Ishikawa (cell line): ENCODE results near the gene ASB9.

Source experiments
- CEBPB ChIP-seq: IDR thresholded peaks from 2 replicates; pipeline ENCODE4 v1.6.1; 2012
- CREB1 ChIP-seq: IDR thresholded peaks from 2 replicates; pipeline ENCODE4 v1.6.1; 2012; ENCODE audit warnings: low read depth
- EGR1 ChIP-seq: IDR thresholded peaks from 2 replicates; pipeline ENCODE4 v1.6.1; 2012
- EP300 ChIP-seq: IDR thresholded peaks from 2 replicates; pipeline ENCODE4 v1.6.1; 2012; ENCODE audit warnings: borderline replicate concordance
- FOXM1 ChIP-seq: IDR thresholded peaks from 2 replicates; pipeline ENCODE4 v1.6.1; 2012; ENCODE audit warnings: low read depth, borderline replicate concordance
- NFIC ChIP-seq: IDR thresholded peaks from 2 replicates; pipeline ENCODE4 v1.6.1; 2012
- RAD21 ChIP-seq: IDR thresholded peaks from 2 replicates; pipeline ENCODE4 v1.6.1; 2012; ENCODE audit warnings: low read depth
- TAF1 ChIP-seq: IDR thresholded peaks from 2 replicates; pipeline ENCODE4 v1.6.1; 2012; ENCODE audit warnings: low read depth, mild to moderate bottlenecking
- TCF12 ChIP-seq: IDR thresholded peaks from 2 replicates; pipeline ENCODE4 v1.6.1; 2012; ENCODE audit warnings: low read depth
- TEAD4 ChIP-seq: IDR thresholded peaks from 2 replicates; pipeline ENCODE4 v1.6.1; 2012
- YY1 ChIP-seq: IDR thresholded peaks from 2 replicates; pipeline ENCODE4 v1.6.1; 2012; ENCODE audit warnings: low read depth
- ZBTB7A ChIP-seq: IDR thresholded peaks from 2 replicates; pipeline ENCODE4 v1.6.1; 2012; ENCODE audit warnings: low read depth
- TF ChIP-seq, protein P1 (sequence below): IDR thresholded peaks from 2 replicates; pipeline ENCODE4 v1.6.1; 2012
- TF ChIP-seq, protein P2 (sequence below): IDR thresholded peaks from 2 replicates; pipeline ENCODE4 v1.6.1; 2012
- TF ChIP-seq, protein P3 (sequence below): IDR thresholded peaks from 2 replicates; pipeline ENCODE4 v1.6.1; 2012; ENCODE audit warnings: low read depth, mild to moderate bottlenecking

Gene ASB9

DNA sequence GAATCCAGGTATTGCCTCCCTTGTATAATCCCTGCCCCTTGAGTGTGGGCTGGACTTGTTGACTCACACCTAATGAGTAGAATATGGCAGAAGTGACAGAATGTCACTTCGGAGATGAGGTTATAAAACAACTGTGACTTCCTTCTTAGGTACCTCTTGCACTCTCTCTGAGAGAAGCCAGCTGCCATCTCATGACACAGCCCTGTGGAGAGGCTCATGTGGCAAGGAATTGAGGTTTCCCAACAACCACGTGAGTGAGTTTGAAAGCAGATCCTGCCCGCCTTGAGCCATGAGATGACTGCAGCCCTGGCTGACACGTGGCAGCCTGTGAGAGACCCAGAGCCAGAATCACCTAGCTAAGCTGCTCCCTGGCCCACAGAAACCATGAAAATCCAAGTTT lies 32.0 kb upstream of the ASB9 start:
- no peak for TF ChIP-seq TCF12
- TF ChIP-seq, protein P1, sequence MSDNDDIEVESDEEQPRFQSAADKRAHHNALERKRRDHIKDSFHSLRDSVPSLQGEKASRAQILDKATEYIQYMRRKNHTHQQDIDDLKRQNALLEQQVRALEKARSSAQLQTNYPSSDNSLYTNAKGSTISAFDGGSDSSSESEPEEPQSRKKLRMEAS, result no peak
- TF ChIP-seq RAD21, result no peak
- no peak for TF ChIP-seq EP300
- TF ChIP-seq FOXM1, result no peak
- TF ChIP-seq CREB1, result no peak
- TF ChIP-seq, protein P2, sequence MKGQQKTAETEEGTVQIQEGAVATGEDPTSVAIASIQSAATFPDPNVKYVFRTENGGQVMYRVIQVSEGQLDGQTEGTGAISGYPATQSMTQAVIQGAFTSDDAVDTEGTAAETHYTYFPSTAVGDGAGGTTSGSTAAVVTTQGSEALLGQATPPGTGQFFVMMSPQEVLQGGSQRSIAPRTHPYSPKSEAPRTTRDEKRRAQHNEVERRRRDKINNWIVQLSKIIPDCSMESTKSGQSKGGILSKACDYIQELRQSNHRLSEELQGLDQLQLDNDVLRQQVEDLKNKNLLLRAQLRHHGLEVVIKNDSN, result no peak
- TF ChIP-seq CEBPB, result no peak
- no peak for TF ChIP-seq EGR1

DNA sequence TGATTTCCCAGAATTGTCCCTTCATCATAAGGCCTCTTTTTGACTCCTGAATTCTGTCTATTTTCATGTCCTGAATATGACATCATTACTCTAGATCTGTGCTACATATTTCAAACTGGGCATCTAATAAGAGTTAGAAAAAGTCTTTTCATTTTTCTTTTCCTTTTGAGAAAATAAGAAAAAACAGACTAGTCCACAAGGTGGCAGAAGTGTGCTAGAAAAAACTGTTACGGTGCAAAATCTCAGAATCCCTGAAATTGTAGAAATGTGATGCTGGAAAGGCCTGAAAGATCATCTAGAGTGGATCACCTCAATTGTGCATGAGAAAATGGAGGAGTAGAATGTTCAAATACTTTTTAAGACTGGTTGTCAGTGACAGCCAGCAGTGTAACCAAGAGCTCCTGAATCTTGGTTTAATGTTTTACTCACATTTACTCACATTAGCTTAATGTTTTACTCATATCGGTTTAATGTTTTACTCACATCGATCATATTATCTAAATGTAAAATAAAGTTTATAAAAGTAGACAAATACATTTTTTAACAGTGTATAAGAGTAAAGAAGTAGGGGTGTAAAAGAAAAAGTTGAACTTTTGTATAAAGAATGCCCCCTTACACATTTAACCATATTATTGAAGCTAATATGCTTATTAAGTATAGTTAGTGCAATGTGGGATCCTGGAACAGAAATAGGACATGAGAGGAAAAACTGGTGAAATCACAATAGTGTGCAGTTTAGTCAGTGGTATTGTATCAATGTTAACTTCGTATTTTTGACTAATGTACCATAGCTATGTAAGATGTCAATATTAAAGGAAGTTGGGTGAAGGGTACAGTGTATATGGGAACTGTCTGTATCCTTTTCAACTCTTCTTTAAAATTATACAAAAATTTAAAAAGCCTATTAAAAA lies 30.3 kb upstream of the ASB9 start:
- TF ChIP-seq RAD21 (peak; percentile 33; the same call in 1 of the 2 replicates), CREB1 (no peak), ZBTB7A (no peak), YY1 (no peak), FOXM1 (no peak), TAF1 (no peak), EP300 (no peak)

DNA sequence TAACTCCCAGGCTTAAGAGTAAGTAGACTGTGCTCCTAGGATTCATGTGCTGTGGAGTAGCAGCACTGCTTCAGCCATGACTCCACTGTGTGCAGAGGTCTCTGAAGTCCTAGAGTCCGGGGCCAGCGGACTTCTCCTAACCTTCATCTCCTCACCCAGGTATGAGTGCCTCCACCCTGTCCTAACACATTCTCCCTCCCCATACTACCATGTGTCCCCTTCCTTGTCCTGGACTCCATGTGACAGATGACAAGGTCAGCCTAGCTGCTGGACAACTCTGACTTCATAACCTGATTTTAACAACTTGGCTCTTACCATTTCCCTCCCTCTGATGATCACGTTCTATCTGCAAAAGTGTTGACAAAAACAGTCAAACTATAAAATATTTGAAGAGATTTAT lies 28.9 kb upstream of the ASB9 start:
- no peak for TF ChIP-seq TAF1
- no peak for TF ChIP-seq CREB1
- TF ChIP-seq EP300, result no peak
- TF ChIP-seq ZBTB7A, result no peak
- no peak for TF ChIP-seq RAD21

DNA sequence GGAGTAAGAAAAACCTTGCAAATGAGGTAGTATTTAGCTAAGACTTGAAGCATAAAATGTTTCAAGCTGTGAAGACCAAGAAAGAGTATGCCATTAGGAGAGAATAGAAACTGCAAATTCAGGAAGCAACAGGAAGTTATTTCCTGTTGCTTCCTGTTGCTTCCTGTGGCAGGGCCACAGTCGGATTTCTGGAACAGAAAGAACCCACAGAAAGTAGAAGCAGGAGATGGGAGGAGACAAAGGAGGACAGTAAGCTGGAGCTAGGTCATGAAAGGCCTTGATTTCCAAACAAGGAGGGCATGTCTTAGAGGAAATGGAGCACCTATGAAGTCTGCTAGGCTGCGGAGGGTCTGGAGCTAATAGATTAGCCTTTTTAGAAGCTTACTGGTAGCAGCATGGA lies 28.3 kb upstream of the ASB9 start:
- TF ChIP-seq EP300 (no peak), RAD21 (no peak), CREB1 (no peak), NFIC (no peak), TAF1 (no peak), TCF12 (no peak), FOXM1 (no peak), ZBTB7A (no peak), CEBPB (no peak), EGR1 (no peak), TEAD4 (no peak)
- TF ChIP-seq, protein P1, result no peak
- TF ChIP-seq, protein P3, sequence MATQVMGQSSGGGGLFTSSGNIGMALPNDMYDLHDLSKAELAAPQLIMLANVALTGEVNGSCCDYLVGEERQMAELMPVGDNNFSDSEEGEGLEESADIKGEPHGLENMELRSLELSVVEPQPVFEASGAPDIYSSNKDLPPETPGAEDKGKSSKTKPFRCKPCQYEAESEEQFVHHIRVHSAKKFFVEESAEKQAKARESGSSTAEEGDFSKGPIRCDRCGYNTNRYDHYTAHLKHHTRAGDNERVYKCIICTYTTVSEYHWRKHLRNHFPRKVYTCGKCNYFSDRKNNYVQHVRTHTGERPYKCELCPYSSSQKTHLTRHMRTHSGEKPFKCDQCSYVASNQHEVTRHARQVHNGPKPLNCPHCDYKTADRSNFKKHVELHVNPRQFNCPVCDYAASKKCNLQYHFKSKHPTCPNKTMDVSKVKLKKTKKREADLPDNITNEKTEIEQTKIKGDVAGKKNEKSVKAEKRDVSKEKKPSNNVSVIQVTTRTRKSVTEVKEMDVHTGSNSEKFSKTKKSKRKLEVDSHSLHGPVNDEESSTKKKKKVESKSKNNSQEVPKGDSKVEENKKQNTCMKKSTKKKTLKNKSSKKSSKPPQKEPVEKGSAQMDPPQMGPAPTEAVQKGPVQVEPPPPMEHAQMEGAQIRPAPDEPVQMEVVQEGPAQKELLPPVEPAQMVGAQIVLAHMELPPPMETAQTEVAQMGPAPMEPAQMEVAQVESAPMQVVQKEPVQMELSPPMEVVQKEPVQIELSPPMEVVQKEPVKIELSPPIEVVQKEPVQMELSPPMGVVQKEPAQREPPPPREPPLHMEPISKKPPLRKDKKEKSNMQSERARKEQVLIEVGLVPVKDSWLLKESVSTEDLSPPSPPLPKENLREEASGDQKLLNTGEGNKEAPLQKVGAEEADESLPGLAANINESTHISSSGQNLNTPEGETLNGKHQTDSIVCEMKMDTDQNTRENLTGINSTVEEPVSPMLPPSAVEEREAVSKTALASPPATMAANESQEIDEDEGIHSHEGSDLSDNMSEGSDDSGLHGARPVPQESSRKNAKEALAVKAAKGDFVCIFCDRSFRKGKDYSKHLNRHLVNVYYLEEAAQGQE, result no peak

DNA sequence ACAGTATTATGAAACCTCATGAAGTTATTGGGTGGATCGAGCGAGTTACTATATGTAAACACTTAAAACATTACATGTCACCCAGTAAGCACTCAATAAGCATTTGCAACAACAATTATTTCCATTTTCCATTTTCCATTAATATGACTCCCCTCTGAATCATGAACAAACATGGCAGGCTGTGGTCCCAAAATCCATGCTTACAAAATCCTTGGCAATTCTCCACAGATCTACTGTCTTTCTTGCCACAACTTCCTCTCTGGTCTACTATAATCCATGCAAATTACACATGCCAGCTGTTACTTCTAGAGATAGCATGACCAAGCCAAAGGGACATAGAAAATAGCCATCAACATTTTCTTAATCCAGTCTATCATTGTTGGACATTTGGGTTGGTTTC lies 23.6 kb upstream of the ASB9 start:
- TF ChIP-seq, protein P1, result no peak
- TF ChIP-seq FOXM1 (no peak), YY1 (no peak), CREB1 (no peak), EGR1 (no peak), ZBTB7A (no peak), EP300 (no peak), TAF1 (no peak), TCF12 (no peak), TEAD4 (no peak)
- TF ChIP-seq, protein P3, result no peak

DNA sequence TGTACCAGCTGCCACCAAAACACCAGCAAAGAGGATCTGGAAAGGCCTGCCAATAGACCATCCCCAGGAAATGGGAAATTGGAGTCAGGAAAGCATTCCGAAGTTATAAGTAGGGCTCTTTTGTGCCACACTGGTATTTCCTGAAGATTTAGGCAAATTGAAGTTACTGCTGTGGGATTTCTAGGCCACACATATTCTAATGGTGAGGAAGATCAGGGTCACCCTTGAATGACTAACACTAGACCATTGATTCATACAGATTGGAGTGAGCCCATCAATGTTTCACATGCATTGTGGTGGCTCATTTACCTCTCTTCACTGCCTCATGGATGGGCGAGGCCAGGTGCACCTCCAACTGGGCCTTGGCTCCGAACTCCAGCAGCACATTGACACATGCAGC lies 23.0 kb upstream of the ASB9 start:
- TF ChIP-seq CEBPB, result no peak
- no peak for TF ChIP-seq EGR1
- no peak for TF ChIP-seq EP300
- TF ChIP-seq TAF1, result no peak
- TF ChIP-seq ZBTB7A, result no peak
- no peak for TF ChIP-seq FOXM1
- no peak for TF ChIP-seq NFIC
- TF ChIP-seq CREB1, result no peak
- TF ChIP-seq, protein P1, result no peak
- TF ChIP-seq, protein P2, result no peak
- TF ChIP-seq TEAD4, result no peak
- TF ChIP-seq RAD21, result no peak
- TF ChIP-seq, protein P3, result no peak
- TF ChIP-seq TCF12, result no peak
- TF ChIP-seq YY1, result no peak
